ENCODE results near the gene BARHL1. TPM values are rescaled to one million over a fixed set of nuclear protein-coding genes. Genes with fewer than 3 reads are reported as not detected.

Gene BARHL1
- total RNA-seq, 1 experiment from 2014 or later = not detected

DNA sequence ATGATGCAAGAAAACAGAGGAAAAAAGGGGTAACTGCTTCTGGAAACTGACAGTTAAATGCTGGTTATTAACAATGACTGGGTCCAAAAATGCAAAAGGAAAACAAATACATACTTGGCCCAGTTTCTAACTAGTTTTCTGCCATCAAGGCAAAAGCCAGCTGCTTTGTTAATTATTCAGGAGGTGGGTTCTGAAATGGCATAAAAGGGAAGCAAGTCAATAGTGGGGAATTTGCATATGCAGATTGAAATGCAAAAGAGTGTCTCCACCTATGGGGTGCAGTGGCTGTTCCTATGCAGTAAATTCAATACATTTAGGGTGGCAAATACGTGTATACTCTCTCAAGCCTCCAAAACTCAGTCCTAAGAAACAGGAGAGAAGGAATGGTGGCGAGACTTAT, 33.4 kb downstream of the BARHL1 start:
- Histone ChIP-seq H3K4me2 (ENCODE audit: insufficient read depth, insufficient read length, low read length) (no peak overlapping the region), H3K14ac (ENCODE audit: insufficient read depth, low read length) (no peak overlapping the region), H3K23ac (ENCODE audit: insufficient read length, low read depth, low read length) (no peak overlapping the region)

More for the DNA sequence above, 33.4 kb downstream of the BARHL1 start:
- Mint-ChIP-seq H3K27me3 (ENCODE audit: low read depth) (no peaks in the 10 kb centered on the region; the same call in 1 of the 2 replicates), H3K4me1 (peaks cover 26 to 38% of the 10 kb centered on the region in 2 experiments), H3K36me3 (ENCODE audit: insufficient read depth in 1 of 3, low read depth in 3 of 3) (peaks cover 25 to 74% (median 39%) of the 10 kb centered on the region in 3 experiments), H3K27ac (no peak overlapping the region), H3K9me3 (no peaks in the 10 kb centered on the region), H3K4me3 (no peak overlapping the region)
- Histone ChIP-seq H3T11ph (ENCODE audit: low read length) (no peak overlapping the region), H4K91ac (ENCODE audit: insufficient read length, low read depth, low read length) (no peak overlapping the region), H3K79me1 (ENCODE audit: insufficient read depth, low read depth, low read length, poor library complexity, severe bottlenecking) (no peaks in the 10 kb centered on the region), H3K79me2 (ENCODE audit: insufficient read depth, low read length) (no peaks in the 10 kb centered on the region), H4K20me1 (ENCODE audit: control insufficient read depth, insufficient read depth, insufficient read length) (no peaks in the 10 kb centered on the region), H4K5ac (ENCODE audit: insufficient read length, low read depth, low read length) (no peak overlapping the region), H2BK12ac (ENCODE audit: insufficient read length, low read depth, low read length) (no peak overlapping the region), H3K4me1 (ENCODE audit: insufficient read depth, low read length) (no peaks in the 10 kb centered on the region), H3K23me2 (ENCODE audit: insufficient read length, low read depth, low read length, poor library complexity, severe bottlenecking) (no peaks in the 10 kb centered on the region), H3K27ac (ENCODE audit: insufficient read length, low read depth, low read length) (no peak overlapping the region), H2AFZ (ENCODE audit: low read length) (no peak overlapping the region), H3K18ac (ENCODE audit: insufficient read length, low read depth, low read length) (no peak overlapping the region), H3K4ac (ENCODE audit: low read depth, low read length) (no peak overlapping the region), H3K9me3 (ENCODE audit: control insufficient read depth, low read depth, low read length) (no peaks in the 10 kb centered on the region), H2BK120ac (ENCODE audit: low read depth, low read length, poor library complexity, severe bottlenecking) (no peak overlapping the region), H3K56ac (ENCODE audit: insufficient read length, low read depth, low read length) (no peak overlapping the region), H2BK5ac (ENCODE audit: insufficient read length, low read length) (no peak overlapping the region), H4K8ac (replicated peaks; ENCODE audit: insufficient read length, low read depth, low read length) (no peak overlapping the region), H3K27me3 (ENCODE audit: insufficient read depth, low read length) (no peaks in the 10 kb centered on the region), H3K9ac (ENCODE audit: extremely low read depth, insufficient read length, low read length) (no peak overlapping the region), H2BK20ac (ENCODE audit: low read depth, low read length, poor library complexity, severe bottlenecking) (no peak overlapping the region), H2BK15ac (ENCODE audit: low read depth, low read length) (no peak overlapping the region), H2AK5ac (ENCODE audit: insufficient read length, low read length) (no peak overlapping the region)
- WGBS (ENCODE audit: extremely low coverage, insufficient read length, low lambda C conversion rate) = no CpG with 5 or more reads among the region's 2 CpGs
- DNase-seq = no peak
- TF ChIP-seq CTCF (conservative IDR thresholded peaks at IDR 0.05) = no peak
